IPS-18a (cell line): ENCODE results near the gene PICALM.

ENCODE experiments used
- H3K27ac ChIP-seq: one replicate; pipeline ENCODE4 v1.5.1; 2013; ENCODE audit warnings: low read length
- H3K27me3 ChIP-seq: one replicate; pipeline ENCODE4 v1.6.1; 2013; ENCODE audit warnings: mild to moderate bottlenecking, low read length; ENCODE audit not compliant: control insufficient read depth, insufficient read depth
- H3K36me3 ChIP-seq: one replicate; pipeline ENCODE4 v1.6.1; 2013; ENCODE audit warnings: low read depth, low read length; ENCODE audit not compliant: control insufficient read depth
- H3K4me1 ChIP-seq: one replicate; pipeline ENCODE4 v1.6.1; 2013; ENCODE audit warnings: low read depth, low read length; ENCODE audit not compliant: control insufficient read depth
- H3K4me3 ChIP-seq: one replicate; pipeline ENCODE4 v1.5.1; 2013; ENCODE audit warnings: low read length
- H3K9ac ChIP-seq: one replicate; pipeline ENCODE4 v1.6.1; 2013; ENCODE audit warnings: mild to moderate bottlenecking, low read length, moderate library complexity
- H3K9me3 ChIP-seq: one replicate; pipeline ENCODE4 v1.6.1; 2013; ENCODE audit warnings: low read depth, low read length; ENCODE audit not compliant: control insufficient read depth

PICALM gene

GRCh38 chr11:85950317-85951048 lies 118.4 kb downstream of the PICALM start:
- Histone ChIP-seq H3K4me3 (no peak overlapping the region), H3K4me1 (no peaks in the 10 kb centered on the region), H3K9ac (no peak overlapping the region), H3K27me3 (no peaks in the 10 kb centered on the region), H3K27ac (no peak overlapping the region), H3K36me3 (no peaks in the 10 kb centered on the region), H3K9me3 (no peaks in the 10 kb centered on the region)

GRCh38 chr11:85949798-85950197 lies 119.1 kb downstream of the PICALM start:
- Histone ChIP-seq H3K36me3 (no peaks in the 10 kb centered on the region), H3K9ac (no peak overlapping the region), H3K4me3 (no peak overlapping the region), H3K27ac (no peak overlapping the region), H3K4me1 (no peaks in the 10 kb centered on the region), H3K9me3 (no peaks in the 10 kb centered on the region), H3K27me3 (no peaks in the 10 kb centered on the region)

GRCh38 chr11:85948884-85949283 lies 120.0 kb downstream of the PICALM start:
- Histone ChIP-seq H3K27me3 (no peaks in the 10 kb centered on the region), H3K9me3 (no peaks in the 10 kb centered on the region), H3K27ac (no peak overlapping the region), H3K36me3 (no peaks in the 10 kb centered on the region), H3K4me3 (no peak overlapping the region), H3K4me1 (no peaks in the 10 kb centered on the region), H3K9ac (no peak overlapping the region)

GRCh38 chr11:85947431-85948272 lies 121.2 kb downstream of the PICALM start:
- Histone ChIP-seq H3K9me3 (no peaks in the 10 kb centered on the region), H3K4me1 (no peaks in the 10 kb centered on the region), H3K4me3 (no peak overlapping the region), H3K9ac (no peak overlapping the region), H3K27me3 (no peaks in the 10 kb centered on the region), H3K27ac (no peak overlapping the region), H3K36me3 (no peaks in the 10 kb centered on the region)

GRCh38 chr11:85946221-85946620 lies 122.7 kb downstream of the PICALM start:
- no peak overlapping the region for H3K9ac ChIP-seq
- no peaks in the 10 kb centered on the region for H3K27me3 ChIP-seq
- no peaks in the 10 kb centered on the region for H3K4me1 ChIP-seq
- no peak overlapping the region for H3K27ac ChIP-seq
- H3K36me3 ChIP-seq = no peaks in the 10 kb centered on the region
- no peaks in the 10 kb centered on the region for H3K9me3 ChIP-seq
- no peak overlapping the region for H3K4me3 ChIP-seq

DNA sequence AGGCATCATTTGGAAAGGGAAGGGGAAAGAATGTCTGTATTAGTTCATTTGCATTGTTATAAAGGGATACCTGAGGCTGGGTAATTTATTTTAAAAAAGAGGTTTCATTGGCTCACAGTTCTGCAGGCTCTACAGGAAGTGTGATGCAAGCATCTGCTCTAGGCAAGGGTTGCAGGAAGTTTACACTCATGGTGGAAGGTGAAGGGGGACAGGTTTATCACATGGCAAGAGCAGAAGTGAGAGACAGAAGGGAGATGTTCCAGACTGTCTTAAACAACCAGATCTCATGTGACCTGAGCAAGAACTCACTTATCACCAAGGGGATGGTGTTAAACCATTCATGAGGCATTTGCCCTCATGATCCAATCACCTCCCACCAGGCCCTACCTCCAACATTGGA lies 123.1 kb downstream of the PICALM start:
- H3K4me1 ChIP-seq = no peaks in the 10 kb centered on the region
- no peak overlapping the region for H3K27ac ChIP-seq
- H3K36me3 ChIP-seq = no peaks in the 10 kb centered on the region
- no peaks in the 10 kb centered on the region for H3K27me3 ChIP-seq
- no peak overlapping the region for H3K9ac ChIP-seq
- H3K4me3 ChIP-seq = no peak overlapping the region
- no peaks in the 10 kb centered on the region for H3K9me3 ChIP-seq

- Histone ChIP-seq H3K27me3 (no peaks in the 10 kb centered on the region), H3K4me1 (no peaks in the 10 kb centered on the region), H3K9ac (no peak overlapping the region), H3K4me3 (no peak overlapping the region), H3K9me3 (no peaks in the 10 kb centered on the region), H3K36me3 (no peaks in the 10 kb centered on the region), H3K27ac (no peak overlapping the region)
Measured at GRCh38 chr11:85945296-85945695, 123.6 kb downstream of the PICALM start.

- no peaks in the 10 kb centered on the region for H3K9me3 ChIP-seq
- H3K27ac ChIP-seq = no peak overlapping the region
- H3K27me3 ChIP-seq = no peaks in the 10 kb centered on the region
- H3K9ac ChIP-seq = no peak overlapping the region
- no peaks in the 10 kb centered on the region for H3K4me1 ChIP-seq
- no peak overlapping the region for H3K4me3 ChIP-seq
- no peaks in the 10 kb centered on the region for H3K36me3 ChIP-seq
Measured at GRCh38 chr11:85941380-85941973, 127.4 kb downstream of the PICALM start.

GRCh38 chr11:85939099-85940015 lies 129.5 kb downstream of the PICALM start:
- Histone ChIP-seq H3K4me3 (no peak overlapping the region), H3K27ac (no peak overlapping the region), H3K9ac (no peak overlapping the region), H3K36me3 (no peaks in the 10 kb centered on the region), H3K27me3 (no peaks in the 10 kb centered on the region), H3K9me3 (no peaks in the 10 kb centered on the region), H3K4me1 (no peaks in the 10 kb centered on the region)

DNA sequence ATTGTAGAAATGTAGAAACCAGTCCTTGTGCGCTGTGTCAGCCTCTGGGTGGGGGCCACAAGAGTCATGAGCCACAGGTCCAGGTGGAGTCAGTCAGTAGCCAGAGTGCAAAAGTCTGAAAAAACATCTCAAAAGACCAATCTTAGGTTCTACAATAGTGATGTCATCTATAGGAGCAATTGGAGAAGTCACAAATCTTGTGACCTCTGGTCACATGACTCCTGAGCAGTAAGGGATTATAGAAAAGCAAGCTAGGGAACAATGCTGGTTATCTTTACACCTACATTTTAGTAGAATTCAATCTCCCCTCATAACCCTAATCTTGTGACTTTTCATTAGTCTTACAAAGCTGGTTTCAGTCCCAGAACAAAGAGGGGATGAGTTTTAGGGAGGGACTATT lies 131.0 kb downstream of the PICALM start:
- Histone ChIP-seq H3K36me3 (no peaks in the 10 kb centered on the region), H3K27me3 (no peaks in the 10 kb centered on the region), H3K4me3 (no peak overlapping the region), H3K27ac (no peak overlapping the region), H3K4me1 (no peaks in the 10 kb centered on the region), H3K9me3 (no peaks in the 10 kb centered on the region), H3K9ac (no peak overlapping the region)

DNA sequence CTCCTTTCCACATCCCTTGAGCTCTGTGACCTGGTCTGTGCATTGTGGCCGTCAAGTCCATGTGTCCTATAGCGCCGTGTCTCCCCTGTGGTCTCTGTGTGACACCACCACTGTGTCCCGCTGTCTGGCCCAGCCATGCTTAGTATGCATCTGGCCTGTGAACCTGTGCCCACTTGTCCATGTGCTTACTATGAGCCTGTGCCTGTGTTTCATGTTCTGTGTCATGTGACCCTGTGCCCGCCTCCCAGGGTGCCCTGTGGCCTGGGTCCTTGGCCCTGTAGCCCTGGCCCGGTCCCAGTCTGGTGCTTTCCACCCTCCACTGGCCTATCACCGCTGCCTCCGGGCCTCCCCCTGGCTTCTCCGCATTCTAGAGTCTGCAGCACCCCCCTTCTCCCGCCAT lies 133.1 kb downstream of the PICALM start:
- H3K27me3 ChIP-seq = no peaks in the 10 kb centered on the region
- H3K27ac ChIP-seq = no peak overlapping the region
- no peak overlapping the region for H3K4me3 ChIP-seq
- no peaks in the 10 kb centered on the region for H3K4me1 ChIP-seq
- no peak overlapping the region for H3K9ac ChIP-seq
- no peaks in the 10 kb centered on the region for H3K9me3 ChIP-seq
- H3K36me3 ChIP-seq = no peaks in the 10 kb centered on the region
